CD14-positive monocyte (primary cell): ENCODE measurements around the gene FXYD4. TPM values are rescaled to one million over a fixed set of nuclear protein-coding genes. Genes with fewer than 3 reads are reported as not detected.

Experiments
- DNase-seq, 3 donors: peaks; one replicate each; pipeline ENCODE4 v3.0.0-alpha.2; 2011 to 2022
- H2AFZ ChIP-seq: 2 replicates; pipeline ENCODE4 v1.6.0; 2012; ENCODE audit warnings: mild to moderate bottlenecking, low read depth, low read length, inconsistent platforms; ENCODE audit not compliant: insufficient read depth, poor library complexity, severe bottlenecking
- H3K27ac ChIP-seq, 2 donors: 1 replicate in 1 of 2; 2 replicates in 1 of 2; pipeline ENCODE4 v1.5.1; 2012 to 2013; ENCODE audit warnings: low read length in 2 of 2, control low read depth in 1 of 2, inconsistent platforms in 1 of 2, low read depth in 1 of 2, mild to moderate bottlenecking in 1 of 2
- H3K27me3 ChIP-seq, 2 donors: one replicate each; pipeline versions ENCODE4 v1.6.0 to v1.6.1; 2011 to 2013; ENCODE audit warnings: low read length in 2 of 2; ENCODE audit not compliant: control insufficient read depth in 2 of 2, insufficient read depth in 2 of 2
- H3K36me3 ChIP-seq, 2 donors: replicated peaks in 1 of 2; 1 replicate in 1 of 2; 2 replicates in 1 of 2; pipeline versions ENCODE4 v1.5.1 to v1.6.1; 2012 to 2013; ENCODE audit warnings: low read length in 2 of 2, control low read depth in 1 of 2, inconsistent platforms in 1 of 2, mild to moderate bottlenecking in 1 of 2; ENCODE audit not compliant: insufficient read depth in 2 of 2, control insufficient read depth in 1 of 2
- H3K4me1 ChIP-seq, 2 donors: 1 replicate in 1 of 2; 2 replicates in 1 of 2; pipeline versions ENCODE4 v1.5.1 to v1.6.1; 2012 to 2013; ENCODE audit warnings: low read length in 2 of 2, control low read depth in 1 of 2, inconsistent platforms in 1 of 2, mild to moderate bottlenecking in 1 of 2, moderate library complexity in 1 of 2; ENCODE audit not compliant: insufficient read depth in 2 of 2, control insufficient read depth in 1 of 2
- H3K4me2 ChIP-seq: replicated peaks from 2 replicates; pipeline ENCODE3; 2012; ENCODE audit warnings: low read length, moderate library complexity, mild to moderate bottlenecking; ENCODE audit not compliant: poor library complexity, severe bottlenecking; ENCODE audit errors: extremely low read depth
- H3K4me3 ChIP-seq, 3 experiments: fragments of 200-600 bp in 1 of 3; sonication (generic) in 1 of 3; replicated peaks in 1 of 3; 1 replicate in 2 of 3; 2 replicates in 1 of 3; pipeline ENCODE4 v1.5.1; 2011 to 2013; ENCODE audit warnings: low read length in 3 of 3, mild to moderate bottlenecking in 3 of 3, control low read depth in 2 of 3, low read depth in 2 of 3, inconsistent platforms in 1 of 3, moderate library complexity in 1 of 3
- H3K79me2 ChIP-seq: 2 replicates; pipeline ENCODE4 v1.6.0; 2012; ENCODE audit warnings: mild to moderate bottlenecking, control low read depth, inconsistent platforms, low read length, moderate library complexity; ENCODE audit not compliant: insufficient read depth
- H3K9ac ChIP-seq: 2 replicates; pipeline ENCODE4 v1.6.0; 2017; ENCODE audit warnings: low read length, mild to moderate bottlenecking; ENCODE audit not compliant: insufficient read depth, poor library complexity, severe bottlenecking
- H3K9me3 ChIP-seq, 2 donors: replicated peaks in 1 of 2; 1 replicate in 1 of 2; 2 replicates in 1 of 2; pipeline versions ENCODE4 v1.5.1 to v1.6.1; 2012 to 2013; ENCODE audit warnings: low read length in 2 of 2, control low read depth in 1 of 2; ENCODE audit not compliant: control insufficient read depth in 1 of 2, insufficient read depth in 1 of 2
- H4K20me1 ChIP-seq: 2 replicates; pipeline ENCODE4 v1.6.0; 2012; ENCODE audit warnings: mild to moderate bottlenecking, low read length, control low read depth, moderate library complexity; ENCODE audit not compliant: insufficient read depth
- H3K27ac Mint-ChIP-seq, 7 donors: one replicate each; pipeline ENCODE4 v1.8.0; 2020; ENCODE audit warnings: mild to moderate bottlenecking in 7 of 7, mixed read lengths in 7 of 7, moderate library complexity in 6 of 7, inconsistent platforms in 2 of 7
- H3K27me3 Mint-ChIP-seq, 3 donors: one replicate each; pipeline ENCODE4 v1.8.0; 2021 to 2022; ENCODE audit warnings: low read depth in 3 of 3, mild to moderate bottlenecking in 3 of 3, mixed read lengths in 3 of 3, moderate library complexity in 3 of 3, inconsistent platforms in 1 of 3
- H3K36me3 Mint-ChIP-seq, 2 donors: one replicate each; pipeline ENCODE4 v1.8.0; 2020; ENCODE audit warnings: mixed read lengths in 2 of 2, inconsistent platforms in 1 of 2, mild to moderate bottlenecking in 1 of 2
- H3K4me1 Mint-ChIP-seq: one replicate; pipeline ENCODE4 v1.8.0; 2020; ENCODE audit warnings: mild to moderate bottlenecking, mixed read lengths
- H3K4me3 Mint-ChIP-seq, 2 donors: one replicate each; pipeline ENCODE4 v1.8.0; 2020; ENCODE audit warnings: mild to moderate bottlenecking in 2 of 2, mixed read lengths in 2 of 2, moderate library complexity in 1 of 2
- H3K9me3 Mint-ChIP-seq, 7 donors: one replicate each; pipeline ENCODE4 v1.8.0; 2020 to 2022; ENCODE audit warnings: mixed read lengths in 7 of 7, mild to moderate bottlenecking in 6 of 7, moderate library complexity in 6 of 7, inconsistent platforms in 2 of 7
- CTCF ChIP-seq: fragments of 200-600 bp; IDR thresholded peaks from one replicate; pipeline ENCODE4 v1.8.0; 2022; ENCODE audit warnings: antibody characterized with exemption, mild to moderate bottlenecking
- WGBS: methylation state at CpG from one replicate; pipeline ENCODE4 v1.1.5; 2013; ENCODE audit warnings: missing lambda C conversion rate; ENCODE audit not compliant: insufficient coverage; 5-methylcytosine and 5-hydroxymethylcytosine counted together
- intact Hi-C, 2 donors: fragments of 100-400 bp; cut with micrococcal nuclease; formaldehyde crosslinking; loops; one replicate each; pipeline versions ENCODE4 v1.15.0 to v1.15.1; 2023
- polyA plus RNA-seq, 3 donors: library from polyadenylated mRNA; depleted of rRNA in 1 of 3; unstranded in 2 of 3; stranded (reverse) in 1 of 3; fragments of 300-500 nt in 2 of 3; fragments of >200 nt in 1 of 3; fragmentation: Illumina TruSeq in 2 of 3; gene quantifications; 1 replicate in 2 of 3; 2 replicates in 1 of 3; pipeline ENCODE4 v1.2.3, GENCODE V29; 2012 to 2021

The FXYD4 gene
- polyA plus RNA-seq, 3 donors = 0.16 TPM; not detected in 2

- peaks cover 54% of the 10 kb centered on the region for H3K79me2 ChIP-seq
- H3K27ac ChIP-seq = peak overlapping the region in 1 of 2 donors; percentile 30
- no peak overlapping the region for H2AFZ ChIP-seq
- no peak for DNase-seq
- Mint-ChIP-seq H3K36me3 (peaks cover 65 to 67% of the 10 kb centered on the region in 2 donors), H3K27me3 (no peaks in the 10 kb centered on the region), H3K27ac (peak overlapping the region in 4 of 7 donors; percentile 5 to 74 (median 34)), H3K4me3 (no peak overlapping the region), H3K4me1 (peaks cover 2% of the 10 kb centered on the region), H3K9me3 (peaks cover 0 to 2% (median 0%) of the 10 kb centered on the region in 7 donors)
- no peak overlapping the region for H3K4me2 ChIP-seq
- WGBS = 98% methylated on average over 29 of the region's 29 CpGs
- intact Hi-C loops = no loop called here
- H3K4me1 ChIP-seq = no peaks in the 10 kb centered on the region
- H4K20me1 ChIP-seq = peaks cover 83% of the 10 kb centered on the region
- no peak overlapping the region for H3K9ac ChIP-seq
- TF ChIP-seq CTCF = no peak
- H3K4me3 ChIP-seq = no peak overlapping the region
- peaks cover 64 to 75% of the 10 kb centered on the region in 2 donors for H3K36me3 ChIP-seq
- H3K9me3 ChIP-seq = no peaks in the 10 kb centered on the region
- no peaks in the 10 kb centered on the region for H3K27me3 ChIP-seq
Measured at GRCh38 chr10:43386981-43387677, 15.7 kb downstream of the FXYD4 start.

- peaks cover 69 to 81% of the 10 kb centered on the region in 2 donors for H3K36me3 ChIP-seq
- peaks cover 59% of the 10 kb centered on the region for H3K79me2 ChIP-seq
- H3K4me1 Mint-ChIP-seq = peaks cover 2% of the 10 kb centered on the region
Measured at GRCh38 chr10:43387678-43388032, 16.2 kb downstream of the FXYD4 start.

More at GRCh38 chr10:43387678-43388032, 16.2 kb downstream of the FXYD4 start:
- Mint-ChIP-seq H3K9me3 (peaks cover 0 to 2% (median 0%) of the 10 kb centered on the region in 7 donors), H3K36me3 (peaks cover 70 to 71% of the 10 kb centered on the region in 2 donors), H3K4me3 (no peak overlapping the region), H3K27ac (peak overlapping the region in 2 of 7 donors; percentile 2 to 81), H3K27me3 (peaks cover 0 to 3% (median 0%) of the 10 kb centered on the region in 3 donors)
- no peak overlapping the region for H2AFZ ChIP-seq
- H3K27ac ChIP-seq = peak overlapping the region in 1 of 2 donors; percentile 30
- no peak overlapping the region for H3K4me3 ChIP-seq
- no peak overlapping the region for H3K4me2 ChIP-seq
- no peak for TF ChIP-seq CTCF
- no peaks in the 10 kb centered on the region for H3K9me3 ChIP-seq
- no peaks in the 10 kb centered on the region for H3K27me3 ChIP-seq
- H4K20me1 ChIP-seq = peaks cover 88% of the 10 kb centered on the region
- DNase-seq = no peak
- H3K9ac ChIP-seq = no peak overlapping the region
- H3K4me1 ChIP-seq = no peaks in the 10 kb centered on the region
- WGBS = 69% methylated on average over 2 of the region's 5 CpGs
- intact Hi-C loops = no loop called here
